Loucy (cell line): ENCODE data around the gene TPX2.

Experiments used
- H2AFZ ChIP-seq: fragments of 200-600 bp; sonication (generic); 2 replicates; pipeline ENCODE4 v1.6.0; 2016; ENCODE audit warnings: antibody characterized with exemption, mild to moderate bottlenecking, low read length, moderate library complexity
- H3F3A ChIP-seq: fragments of 200-600 bp; 2 replicates; pipeline ENCODE4 v1.6.0; 2016; ENCODE audit warnings: antibody characterized with exemption, low read depth, mild to moderate bottlenecking
- H3K27me3 ChIP-seq: fragments of 200-600 bp; sonication (generic); 2 replicates; pipeline ENCODE4 v1.6.1; 2014; ENCODE audit warnings: low read length, mild to moderate bottlenecking; ENCODE audit not compliant: insufficient read depth, poor library complexity, severe bottlenecking
- H3K36me3 ChIP-seq: fragments of 200-600 bp; sonication (generic); 2 replicates; pipeline ENCODE4 v1.6.1; 2016; ENCODE audit warnings: low read length; ENCODE audit not compliant: insufficient read depth
- H3K4me1 ChIP-seq: fragments of 200-600 bp; sonication (generic); 2 replicates; pipeline ENCODE4 v1.5.1; 2014; ENCODE audit warnings: low read length, mild to moderate bottlenecking; ENCODE audit not compliant: insufficient read depth, poor library complexity, severe bottlenecking
- H3K4me2 ChIP-seq: fragments of 200-600 bp; sonication (generic); 2 replicates; pipeline ENCODE4 v1.6.0; 2014; ENCODE audit warnings: antibody characterized with exemption, low read length, low read depth, mild to moderate bottlenecking; ENCODE audit not compliant: poor library complexity, severe bottlenecking
- H3K4me3 ChIP-seq: fragments of 200-600 bp; sonication (generic); 2 replicates; pipeline ENCODE4 v1.5.1; 2014; ENCODE audit warnings: low read length, mild to moderate bottlenecking, mixed read lengths; ENCODE audit not compliant: poor library complexity, severe bottlenecking
- H3K79me2 ChIP-seq: fragments of 200-600 bp; sonication (generic); 2 replicates; pipeline ENCODE4 v1.6.1; 2014; ENCODE audit warnings: low read length; ENCODE audit not compliant: insufficient read depth
- H3K9ac ChIP-seq: fragments of 200-600 bp; sonication (generic); 2 replicates; pipeline ENCODE4 v1.6.0; 2014; ENCODE audit warnings: mild to moderate bottlenecking, low read depth, low read length, moderate library complexity; ENCODE audit not compliant: poor library complexity, severe bottlenecking
- H3K9me2 ChIP-seq: fragments of 200-600 bp; sonication (generic); replicated peaks from 2 replicates; pipeline ENCODE4 v1.6.1; 2016; ENCODE audit warnings: low read depth, low read length, mixed read lengths
- H3K9me3 ChIP-seq: fragments of 200-600 bp; sonication (generic); 2 replicates; pipeline ENCODE4 v1.6.1; 2014; ENCODE audit warnings: mild to moderate bottlenecking, antibody characterized with exemption, low read length, low read depth; ENCODE audit not compliant: insufficient read depth
- H4K20me1 ChIP-seq: fragments of 200-600 bp; sonication (generic); 2 replicates; pipeline ENCODE4 v1.6.0; 2014; ENCODE audit warnings: antibody characterized with exemption, low read length, mild to moderate bottlenecking; ENCODE audit not compliant: insufficient read depth, poor library complexity, severe bottlenecking
- EZH2phosphoT487 ChIP-seq: fragments of 200-600 bp; IDR thresholded peaks from 2 replicates; pipeline ENCODE4 v1.6.1; 2018; ENCODE audit warnings: antibody characterized with exemption, mild to moderate bottlenecking, moderate library complexity, borderline replicate concordance
- TF ChIP-seq, protein P1 (sequence below): fragments of 200-600 bp; sonication (generic); conservative IDR thresholded peaks from 2 replicates; pipeline ENCODE4 v1.5.1; 2014; ENCODE audit warnings: mild to moderate bottlenecking, antibody characterized with exemption, low read length

TPX2 gene

DNA sequence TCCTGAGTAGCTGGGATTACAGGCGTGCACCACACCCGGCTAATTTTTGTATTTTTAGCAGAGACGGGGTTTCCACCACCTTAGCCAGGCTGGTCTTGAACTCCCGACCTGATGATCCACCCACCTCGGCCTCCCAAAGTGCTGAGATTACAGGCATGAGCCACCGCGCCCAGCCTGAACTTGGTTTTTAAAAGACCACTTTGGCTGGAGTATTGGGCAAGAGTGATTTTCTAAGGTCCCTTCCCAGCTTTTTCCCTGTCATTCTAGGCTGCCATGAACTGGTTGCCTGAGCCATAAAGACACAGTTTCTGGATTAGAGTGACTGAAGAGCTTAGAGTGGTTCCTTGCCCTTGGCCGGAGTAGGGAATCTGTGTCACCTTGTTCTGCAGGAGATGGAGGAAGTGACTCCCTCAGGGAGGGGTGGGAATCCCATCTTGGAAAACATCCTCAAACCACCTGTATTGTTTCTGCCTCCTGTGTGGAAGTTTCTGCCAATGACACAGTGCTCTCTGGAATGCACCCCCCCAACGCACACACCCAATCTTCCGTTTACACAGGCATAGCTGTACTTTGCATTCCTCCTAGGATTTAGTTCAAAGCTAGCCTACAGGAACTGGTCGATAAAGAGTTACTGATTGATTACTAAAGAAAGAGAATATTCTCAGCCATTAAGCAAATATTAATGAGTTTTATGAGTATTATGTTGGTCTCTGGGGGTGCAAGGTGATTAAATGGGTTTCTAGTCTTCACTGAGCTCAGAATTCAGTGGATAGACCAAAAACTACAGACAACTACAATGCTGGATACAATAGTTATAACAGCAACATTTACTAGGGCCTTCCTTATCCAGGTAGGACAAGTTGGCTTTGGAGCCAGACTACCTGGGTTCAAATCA lies 34.6 kb upstream of the TPX2 start:
- Histone ChIP-seq H4K20me1 (peaks cover 36% of the 10 kb centered on the region), H2AFZ (no peak overlapping the region), H3K4me2 (no peak overlapping the region), H3K27me3 (no peaks in the 10 kb centered on the region), H3K79me2 (peaks cover 82% of the 10 kb centered on the region), H3K4me1 (peaks cover 18% of the 10 kb centered on the region), H3K9me3 (no peaks in the 10 kb centered on the region), H3K4me3 (no peak overlapping the region), H3K9ac (no peak overlapping the region), H3F3A (no peaks in the 10 kb centered on the region), H3K36me3 (peaks cover 43% of the 10 kb centered on the region), H3K9me2 (no peaks in the 10 kb centered on the region)
- TF ChIP-seq EZH2phosphoT487: no peak
- TF ChIP-seq, protein P1, sequence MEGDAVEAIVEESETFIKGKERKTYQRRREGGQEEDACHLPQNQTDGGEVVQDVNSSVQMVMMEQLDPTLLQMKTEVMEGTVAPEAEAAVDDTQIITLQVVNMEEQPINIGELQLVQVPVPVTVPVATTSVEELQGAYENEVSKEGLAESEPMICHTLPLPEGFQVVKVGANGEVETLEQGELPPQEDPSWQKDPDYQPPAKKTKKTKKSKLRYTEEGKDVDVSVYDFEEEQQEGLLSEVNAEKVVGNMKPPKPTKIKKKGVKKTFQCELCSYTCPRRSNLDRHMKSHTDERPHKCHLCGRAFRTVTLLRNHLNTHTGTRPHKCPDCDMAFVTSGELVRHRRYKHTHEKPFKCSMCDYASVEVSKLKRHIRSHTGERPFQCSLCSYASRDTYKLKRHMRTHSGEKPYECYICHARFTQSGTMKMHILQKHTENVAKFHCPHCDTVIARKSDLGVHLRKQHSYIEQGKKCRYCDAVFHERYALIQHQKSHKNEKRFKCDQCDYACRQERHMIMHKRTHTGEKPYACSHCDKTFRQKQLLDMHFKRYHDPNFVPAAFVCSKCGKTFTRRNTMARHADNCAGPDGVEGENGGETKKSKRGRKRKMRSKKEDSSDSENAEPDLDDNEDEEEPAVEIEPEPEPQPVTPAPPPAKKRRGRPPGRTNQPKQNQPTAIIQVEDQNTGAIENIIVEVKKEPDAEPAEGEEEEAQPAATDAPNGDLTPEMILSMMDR: no peak

DNA sequence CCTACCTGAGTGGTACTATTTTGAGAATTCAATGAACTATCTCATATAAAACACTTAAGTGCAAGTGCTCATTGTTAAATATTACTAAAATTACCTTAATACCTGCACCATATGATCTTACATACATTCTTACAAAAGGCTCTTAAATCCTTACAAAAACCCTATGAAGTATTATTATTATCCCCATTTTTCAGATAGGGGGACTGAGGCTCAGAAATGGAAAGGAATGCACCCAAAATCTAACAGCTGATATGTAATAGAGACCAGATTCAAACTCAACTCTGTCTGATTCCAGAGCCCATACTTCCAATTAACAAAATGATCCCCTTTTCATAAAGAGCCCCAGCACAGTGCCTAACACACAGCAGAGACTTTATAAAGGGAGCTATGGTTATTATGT lies 33.9 kb upstream of the TPX2 start:
- no peaks in the 10 kb centered on the region for H3K9me3 ChIP-seq
- H3K4me2 ChIP-seq: no peak overlapping the region
- no peak overlapping the region for H3K9ac ChIP-seq
- H3K4me3 ChIP-seq: no peak overlapping the region
- H3K27me3 ChIP-seq: no peaks in the 10 kb centered on the region
- H3K79me2 ChIP-seq: peaks cover 84% of the 10 kb centered on the region
- TF ChIP-seq, protein P1: no peak
- no peak for TF ChIP-seq EZH2phosphoT487
- H3K9me2 ChIP-seq: no peaks in the 10 kb centered on the region
- peaks cover 47% of the 10 kb centered on the region for H3K36me3 ChIP-seq
- H3F3A ChIP-seq: no peaks in the 10 kb centered on the region
- H3K4me1 ChIP-seq: peaks cover 19% of the 10 kb centered on the region
- H2AFZ ChIP-seq: no peak overlapping the region
- H4K20me1 ChIP-seq: peaks cover 40% of the 10 kb centered on the region

DNA sequence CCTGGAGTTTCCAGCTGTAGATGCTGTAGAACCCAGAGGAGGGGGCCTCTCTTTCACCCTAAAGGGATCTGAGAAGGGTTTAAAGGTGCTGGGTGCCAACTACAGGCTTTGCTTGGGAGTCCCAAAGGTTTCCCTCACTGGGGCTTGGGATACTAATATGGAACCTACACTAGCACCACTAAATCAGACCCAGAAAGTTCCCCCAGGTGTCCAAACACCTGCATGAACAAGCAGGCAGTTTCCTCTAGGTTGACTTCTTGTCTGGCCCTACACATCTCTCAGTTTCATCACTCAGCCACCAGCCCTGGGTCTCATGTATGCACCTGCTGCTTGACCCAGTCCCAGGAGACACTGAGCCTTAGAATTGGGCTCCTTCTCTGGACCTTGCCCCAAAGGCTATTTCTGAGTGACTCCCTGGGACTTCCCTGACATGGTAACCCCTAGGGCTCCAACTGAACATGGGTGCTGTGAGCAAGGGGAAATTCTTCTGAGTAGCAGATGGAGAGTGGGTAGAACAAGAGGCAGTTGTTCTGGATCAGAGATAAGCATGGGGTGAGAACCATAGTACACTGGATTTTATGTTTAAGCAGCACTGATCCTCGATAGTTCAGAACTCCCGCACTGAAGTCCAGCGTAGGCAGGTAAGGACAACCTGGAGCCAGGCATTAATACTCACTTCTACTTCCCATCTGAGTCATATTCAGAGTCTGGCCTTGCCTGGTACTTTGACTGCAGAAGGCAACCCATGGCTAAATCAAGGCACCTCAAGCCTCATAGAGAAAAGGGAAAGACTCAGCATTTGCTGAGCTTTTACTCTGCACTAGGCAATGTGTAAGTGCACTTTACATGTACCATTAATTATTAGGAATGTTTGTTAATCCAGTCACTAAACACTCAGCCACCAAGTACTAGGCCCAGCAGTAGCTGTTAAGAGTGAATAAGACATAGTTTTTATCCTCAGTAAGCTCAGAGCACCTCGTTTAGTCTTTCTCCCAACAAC lies 33.2 kb upstream of the TPX2 start:
- H4K20me1 ChIP-seq: peaks cover 47% of the 10 kb centered on the region
- no peak overlapping the region for H2AFZ ChIP-seq
- no peaks in the 10 kb centered on the region for H3K9me3 ChIP-seq
- no peak overlapping the region for H3K9ac ChIP-seq
- H3K4me1 ChIP-seq: peaks cover 26% of the 10 kb centered on the region
- H3K27me3 ChIP-seq: no peaks in the 10 kb centered on the region
- no peak overlapping the region for H3K4me3 ChIP-seq
- no peaks in the 10 kb centered on the region for H3K9me2 ChIP-seq
- no peak overlapping the region for H3K4me2 ChIP-seq
- no peak for TF ChIP-seq EZH2phosphoT487
- TF ChIP-seq, protein P1: no peak
- peaks cover 49% of the 10 kb centered on the region for H3K36me3 ChIP-seq
- H3K79me2 ChIP-seq: peaks cover 85% of the 10 kb centered on the region
- no peaks in the 10 kb centered on the region for H3F3A ChIP-seq
